ENCODE results near the gene ARHGAP32.

ARHGAP32 gene

DNA sequence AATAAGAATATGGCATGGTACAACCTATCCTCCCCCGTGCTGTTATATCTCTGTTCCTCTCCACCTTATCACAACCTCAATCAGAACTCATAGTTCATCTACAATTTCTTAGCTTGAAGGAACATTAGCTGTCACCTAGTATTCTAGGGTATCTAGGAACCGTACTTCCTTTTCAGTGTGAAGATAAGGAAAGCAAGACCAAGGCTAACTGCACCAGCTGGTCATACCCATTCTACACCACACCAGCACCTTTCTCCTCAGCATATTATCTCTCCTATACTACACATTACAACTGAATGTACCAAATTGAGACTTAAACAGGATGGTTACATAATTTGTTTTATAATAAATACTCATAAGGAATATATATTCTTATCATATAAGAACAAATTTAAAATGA lies 73.1 kb downstream of the ARHGAP32 start:
- no peaks in the 10 kb centered on the region for H3K9me3 ChIP-seq (ENCODE audit: control insufficient read depth in 5 of 5, low read length in 5 of 5)
- no peak overlapping the region for H3K4me3 ChIP-seq (ENCODE audit: low read depth in 1 of 5, low read length in 5 of 5)
- no peak overlapping the region for H3K27ac ChIP-seq (ENCODE audit: low read depth, low read length)
- H3K36me3 ChIP-seq (ENCODE audit: control insufficient read depth in 5 of 5, insufficient read depth in 5 of 5, low read length in 5 of 5), result peaks cover 0 to 15% (median 3%) of the 10 kb centered on the region in 5 donors
- H3K27me3 ChIP-seq (ENCODE audit: control insufficient read depth in 5 of 5, insufficient read depth in 4 of 5, low read length in 5 of 5), result no peaks in the 10 kb centered on the region
- H3K9ac ChIP-seq (ENCODE audit: low read length in 5 of 5), result no peak overlapping the region
- no peaks in the 10 kb centered on the region for H3K4me1 ChIP-seq (ENCODE audit: control insufficient read depth in 5 of 5, insufficient read depth in 5 of 5, low read length in 5 of 5)

GRCh38 chr11:129117595-129118350 lies 74.4 kb downstream of the ARHGAP32 start:
- Histone ChIP-seq H3K36me3 (ENCODE audit: control insufficient read depth in 5 of 5, insufficient read depth in 5 of 5, low read length in 5 of 5) (peaks cover 0 to 8% (median 3%) of the 10 kb centered on the region in 5 donors), H3K4me3 (ENCODE audit: low read depth in 1 of 5, low read length in 5 of 5) (no peak overlapping the region), H3K9me3 (ENCODE audit: control insufficient read depth in 5 of 5, low read length in 5 of 5) (no peaks in the 10 kb centered on the region), H3K27me3 (ENCODE audit: control insufficient read depth in 5 of 5, insufficient read depth in 4 of 5, low read length in 5 of 5) (no peaks in the 10 kb centered on the region), H3K9ac (ENCODE audit: low read length in 5 of 5) (no peak overlapping the region), H3K27ac (ENCODE audit: low read depth, low read length) (no peak overlapping the region), H3K4me1 (ENCODE audit: control insufficient read depth in 5 of 5, insufficient read depth in 5 of 5, low read length in 5 of 5) (no peaks in the 10 kb centered on the region)

- no peak overlapping the region for H3K27ac ChIP-seq (ENCODE audit: low read depth, low read length)
- no peak overlapping the region for H3K9ac ChIP-seq (ENCODE audit: low read length in 5 of 5)
- H3K4me1 ChIP-seq (ENCODE audit: control insufficient read depth in 5 of 5, insufficient read depth in 5 of 5, low read length in 5 of 5), result no peaks in the 10 kb centered on the region
- H3K27me3 ChIP-seq (ENCODE audit: control insufficient read depth in 5 of 5, insufficient read depth in 4 of 5, low read length in 5 of 5), result no peaks in the 10 kb centered on the region
- H3K4me3 ChIP-seq (ENCODE audit: low read depth in 1 of 5, low read length in 5 of 5), result no peak overlapping the region
- H3K36me3 ChIP-seq (ENCODE audit: control insufficient read depth in 5 of 5, insufficient read depth in 5 of 5, low read length in 5 of 5), result peaks cover 0 to 8% (median 3%) of the 10 kb centered on the region in 5 donors
- H3K9me3 ChIP-seq (ENCODE audit: control insufficient read depth in 5 of 5, low read length in 5 of 5), result no peaks in the 10 kb centered on the region
Observed at GRCh38 chr11:129115652-129116586, 76.2 kb downstream of the ARHGAP32 start.

- peaks cover 3 to 18% (median 8%) of the 10 kb centered on the region in 5 donors for H3K9me3 ChIP-seq (ENCODE audit: control insufficient read depth in 5 of 5, low read length in 5 of 5)
- H3K27me3 ChIP-seq (ENCODE audit: control insufficient read depth in 5 of 5, insufficient read depth in 4 of 5, low read length in 5 of 5), result no peaks in the 10 kb centered on the region
- no peaks in the 10 kb centered on the region for H3K36me3 ChIP-seq (ENCODE audit: control insufficient read depth in 5 of 5, insufficient read depth in 5 of 5, low read length in 5 of 5)
- H3K4me1 ChIP-seq (ENCODE audit: control insufficient read depth in 5 of 5, insufficient read depth in 5 of 5, low read length in 5 of 5), result no peaks in the 10 kb centered on the region
- H3K27ac ChIP-seq (ENCODE audit: low read depth, low read length), result no peak overlapping the region
- no peak overlapping the region for H3K4me3 ChIP-seq (ENCODE audit: low read depth in 1 of 5, low read length in 5 of 5)
- no peak overlapping the region for H3K9ac ChIP-seq (ENCODE audit: low read length in 5 of 5)
Observed at GRCh38 chr11:129109701-129110100, 82.4 kb downstream of the ARHGAP32 start.

- no peaks in the 10 kb centered on the region for H3K36me3 ChIP-seq (ENCODE audit: control insufficient read depth in 5 of 5, insufficient read depth in 5 of 5, low read length in 5 of 5)
- peaks cover 3 to 23% (median 10%) of the 10 kb centered on the region in 5 donors for H3K9me3 ChIP-seq (ENCODE audit: control insufficient read depth in 5 of 5, low read length in 5 of 5)
- H3K9ac ChIP-seq (ENCODE audit: low read length in 5 of 5), result no peak overlapping the region
- no peaks in the 10 kb centered on the region for H3K27me3 ChIP-seq (ENCODE audit: control insufficient read depth in 5 of 5, insufficient read depth in 4 of 5, low read length in 5 of 5)
- H3K27ac ChIP-seq (ENCODE audit: low read depth, low read length), result no peak overlapping the region
- H3K4me1 ChIP-seq (ENCODE audit: control insufficient read depth in 5 of 5, insufficient read depth in 5 of 5, low read length in 5 of 5), result no peaks in the 10 kb centered on the region
- H3K4me3 ChIP-seq (ENCODE audit: low read depth in 1 of 5, low read length in 5 of 5), result no peak overlapping the region
Observed at GRCh38 chr11:129106788-129107187, 85.3 kb downstream of the ARHGAP32 start.

DNA sequence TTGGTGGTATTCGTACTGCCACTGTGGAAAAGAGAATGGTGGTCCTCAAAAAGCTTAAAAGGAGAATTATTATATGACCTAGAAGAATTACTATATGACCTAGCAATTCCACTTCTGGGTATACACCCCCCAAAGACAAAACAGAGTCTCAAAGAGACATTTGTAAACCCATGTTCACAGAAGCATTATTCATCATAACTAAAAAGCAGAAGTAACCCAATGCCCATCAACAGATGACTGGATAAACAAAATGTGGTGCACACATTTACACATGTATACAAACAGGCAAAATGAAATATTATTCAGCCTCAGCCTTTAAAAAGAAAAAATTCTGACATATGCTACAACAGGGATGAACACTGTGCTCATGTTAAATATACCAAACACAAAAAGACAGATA lies 89.4 kb downstream of the ARHGAP32 start:
- Histone ChIP-seq H3K9me3 (ENCODE audit: control insufficient read depth in 5 of 5, low read length in 5 of 5) (peaks cover 5 to 25% (median 12%) of the 10 kb centered on the region in 5 donors), H3K4me1 (ENCODE audit: control insufficient read depth in 5 of 5, insufficient read depth in 5 of 5, low read length in 5 of 5) (no peaks in the 10 kb centered on the region)

DNA sequence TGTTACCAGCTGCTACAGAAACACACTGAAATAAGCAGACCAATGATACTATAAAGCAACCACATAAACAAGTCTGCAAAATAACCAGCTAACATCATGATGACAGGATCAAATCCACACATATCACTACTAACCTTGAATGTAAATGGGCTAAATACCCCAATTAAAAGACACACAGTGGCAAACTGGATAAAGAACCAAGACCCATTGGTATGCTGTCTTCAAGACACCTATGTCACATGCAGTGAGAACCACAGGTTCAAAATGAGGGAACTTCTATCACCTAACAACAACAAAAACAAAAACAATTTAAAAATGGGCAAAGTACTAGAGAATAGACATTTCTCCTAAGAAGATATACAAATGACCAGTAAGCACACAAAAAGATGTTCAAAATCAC lies 89.9 kb downstream of the ARHGAP32 start:
- H3K27me3 ChIP-seq (ENCODE audit: control insufficient read depth in 5 of 5, insufficient read depth in 4 of 5, low read length in 5 of 5), result no peaks in the 10 kb centered on the region
- peaks cover 6 to 28% (median 16%) of the 10 kb centered on the region in 5 donors for H3K9me3 ChIP-seq (ENCODE audit: control insufficient read depth in 5 of 5, low read length in 5 of 5)
- peaks cover 0 to 3% (median 0%) of the 10 kb centered on the region in 5 donors for H3K36me3 ChIP-seq (ENCODE audit: control insufficient read depth in 5 of 5, insufficient read depth in 5 of 5, low read length in 5 of 5)
- no peak overlapping the region for H3K4me3 ChIP-seq (ENCODE audit: low read depth in 1 of 5, low read length in 5 of 5)
- no peak overlapping the region for H3K9ac ChIP-seq (ENCODE audit: low read length in 5 of 5)
- no peaks in the 10 kb centered on the region for H3K4me1 ChIP-seq (ENCODE audit: control insufficient read depth in 5 of 5, insufficient read depth in 5 of 5, low read length in 5 of 5)
- H3K27ac ChIP-seq (ENCODE audit: low read depth, low read length), result no peak overlapping the region

More for the DNA sequence above, 89.4 kb downstream of the ARHGAP32 start:
- Histone ChIP-seq H3K36me3 (ENCODE audit: control insufficient read depth in 5 of 5, insufficient read depth in 5 of 5, low read length in 5 of 5) (peaks cover 0 to under 1% (median 0%) of the 10 kb centered on the region in 5 donors), H3K27ac (ENCODE audit: low read depth, low read length) (no peak overlapping the region), H3K4me3 (ENCODE audit: low read depth in 1 of 5, low read length in 5 of 5) (no peak overlapping the region), H3K9ac (ENCODE audit: low read length in 5 of 5) (no peak overlapping the region), H3K27me3 (ENCODE audit: control insufficient read depth in 5 of 5, insufficient read depth in 4 of 5, low read length in 5 of 5) (no peaks in the 10 kb centered on the region)

- H3K27me3 ChIP-seq (ENCODE audit: control insufficient read depth in 5 of 5, insufficient read depth in 4 of 5, low read length in 5 of 5), result no peaks in the 10 kb centered on the region
- H3K36me3 ChIP-seq (ENCODE audit: control insufficient read depth in 5 of 5, insufficient read depth in 5 of 5, low read length in 5 of 5), result peaks cover 0 to 3% (median 0%) of the 10 kb centered on the region in 5 donors
- H3K27ac ChIP-seq (ENCODE audit: low read depth, low read length), result no peak overlapping the region
- no peak overlapping the region for H3K9ac ChIP-seq (ENCODE audit: low read length in 5 of 5)
- H3K4me1 ChIP-seq (ENCODE audit: control insufficient read depth in 5 of 5, insufficient read depth in 5 of 5, low read length in 5 of 5), result no peaks in the 10 kb centered on the region
- H3K4me3 ChIP-seq (ENCODE audit: low read depth in 1 of 5, low read length in 5 of 5), result no peak overlapping the region
- H3K9me3 ChIP-seq (ENCODE audit: control insufficient read depth in 5 of 5, low read length in 5 of 5), result peaks cover 3 to 8% (median 5%) of the 10 kb centered on the region in 5 donors
Observed at GRCh38 chr11:129093283-129093682, 98.8 kb downstream of the ARHGAP32 start.

- Histone ChIP-seq H3K4me1 (ENCODE audit: control insufficient read depth in 5 of 5, insufficient read depth in 5 of 5, low read length in 5 of 5) (no peaks in the 10 kb centered on the region), H3K9ac (ENCODE audit: low read length in 5 of 5) (no peak overlapping the region), H3K27ac (ENCODE audit: low read depth, low read length) (no peak overlapping the region), H3K36me3 (ENCODE audit: control insufficient read depth in 5 of 5, insufficient read depth in 5 of 5, low read length in 5 of 5) (no peaks in the 10 kb centered on the region), H3K27me3 (ENCODE audit: control insufficient read depth in 5 of 5, insufficient read depth in 4 of 5, low read length in 5 of 5) (no peaks in the 10 kb centered on the region), H3K9me3 (ENCODE audit: control insufficient read depth in 5 of 5, low read length in 5 of 5) (no peaks in the 10 kb centered on the region), H3K4me3 (ENCODE audit: low read depth in 1 of 5, low read length in 5 of 5) (no peak overlapping the region)
Observed at GRCh38 chr11:129090056-129090455, 102.1 kb downstream of the ARHGAP32 start.

GRCh38 chr11:129089279-129089678 lies 102.8 kb downstream of the ARHGAP32 start:
- Histone ChIP-seq H3K36me3 (ENCODE audit: control insufficient read depth in 5 of 5, insufficient read depth in 5 of 5, low read length in 5 of 5) (no peaks in the 10 kb centered on the region), H3K4me1 (ENCODE audit: control insufficient read depth in 5 of 5, insufficient read depth in 5 of 5, low read length in 5 of 5) (no peaks in the 10 kb centered on the region), H3K27me3 (ENCODE audit: control insufficient read depth in 5 of 5, insufficient read depth in 4 of 5, low read length in 5 of 5) (no peaks in the 10 kb centered on the region), H3K9ac (ENCODE audit: low read length in 5 of 5) (no peak overlapping the region), H3K9me3 (ENCODE audit: control insufficient read depth in 5 of 5, low read length in 5 of 5) (peaks cover 0 to 5% (median 4%) of the 10 kb centered on the region in 5 donors), H3K4me3 (ENCODE audit: low read depth in 1 of 5, low read length in 5 of 5) (no peak overlapping the region), H3K27ac (ENCODE audit: low read depth, low read length) (no peak overlapping the region)
